HepG2 (cell line): Measurements from ENCODE around the gene FAF1. TPM values are rescaled to one million over a fixed set of nuclear protein-coding genes. Genes with fewer than 3 reads are reported as not detected.

ENCODE experiments used
- FLYWCH1 ChIP-seq: sonication (generic); formaldehyde crosslinking; IDR thresholded peaks from 2 replicates; pipeline ENCODE4 v1.8.1; 2023; ENCODE audit warnings: mild to moderate bottlenecking, missing genetic modification reagents
- HINFP ChIP-seq: sonication (generic); formaldehyde crosslinking; IDR thresholded peaks from 2 replicates; pipeline ENCODE4 v1.4.0; 2020; ENCODE audit warnings: low read depth, mild to moderate bottlenecking, missing genetic modification reagents
- MAF1 ChIP-seq: sonication (generic); formaldehyde crosslinking; IDR thresholded peaks from 2 replicates; pipeline ENCODE4 v1.5.0; 2020; ENCODE audit warnings: missing genetic modification reagents, borderline replicate concordance
- MIER3 ChIP-seq: IDR thresholded peaks from 2 replicates; pipeline ENCODE4 v1.6.1; 2016; ENCODE audit warnings: missing compliant biosample characterization, borderline replicate concordance
- MTA3 ChIP-seq: sonication (generic); formaldehyde crosslinking; IDR thresholded peaks from 2 replicates; pipeline ENCODE4 v1.4.0; 2020; ENCODE audit warnings: missing genetic modification reagents
- PCBP2 ChIP-seq: fragments of 200-400 bp; formaldehyde crosslinking; optimal IDR thresholded peaks from 2 replicates; pipeline ENCODE3; 2018; ENCODE audit warnings: low read length, low read depth; ENCODE audit not compliant: poor library complexity, severe bottlenecking
- RBM39 ChIP-seq: fragments of 200-400 bp; formaldehyde crosslinking; IDR thresholded peaks from one replicate; pipeline ENCODE4 v1.6.1; 2018; ENCODE audit warnings: antibody characterized with exemption, mild to moderate bottlenecking, low read depth, low read length; ENCODE audit not compliant: poor library complexity, severe bottlenecking
- SCMH1 ChIP-seq: sonication (generic); formaldehyde crosslinking; IDR thresholded peaks from 2 replicates; pipeline ENCODE4 v1.9.0; 2021; ENCODE audit warnings: missing genetic modification reagents, mild to moderate bottlenecking, borderline replicate concordance
- SP1 ChIP-seq, 2 experiments: fragments of 450-650 bp in 1 of 2; sonication (generic) in 1 of 2; formaldehyde crosslinking in 1 of 2; IDR thresholded peaks; 2 replicates each; pipeline versions ENCODE4 v1.4.0 to v1.6.1; 2016 to 2020; ENCODE audit warnings: missing genetic modification reagents in 1 of 2
- SUZ12 ChIP-seq: fragments of 150-350 bp; IDR thresholded peaks from 2 replicates; pipeline ENCODE4 v1.6.1; 2014; ENCODE audit warnings: low read depth, low read length
- TSC22D2 ChIP-seq: sonication (generic); formaldehyde crosslinking; IDR thresholded peaks from 2 replicates; pipeline ENCODE4 v1.5.1; 2020; ENCODE audit warnings: missing genetic modification reagents, mild to moderate bottlenecking, borderline replicate concordance
- ZFP1 ChIP-seq: IDR thresholded peaks from 2 replicates; pipeline ENCODE4 v1.6.1; 2016
- ZNF143 ChIP-seq: sonication (generic); formaldehyde crosslinking; IDR thresholded peaks from 2 replicates; pipeline ENCODE4 v1.4.0; 2020; ENCODE audit warnings: missing genetic modification reagents
- ZNF18 ChIP-seq: sonication (generic); formaldehyde crosslinking; IDR thresholded peaks from 2 replicates; pipeline ENCODE4 v1.8.0; 2022; ENCODE audit warnings: mild to moderate bottlenecking, missing genetic modification reagents; ENCODE audit not compliant: insufficient replicate concordance
- ZNF251 ChIP-seq: sonication (generic); formaldehyde crosslinking; IDR thresholded peaks from 2 replicates; pipeline ENCODE4 v1.9.0; 2021; ENCODE audit warnings: mild to moderate bottlenecking, missing genetic modification reagents
- ZNF274 ChIP-seq: sonication (generic); formaldehyde crosslinking; IDR thresholded peaks from 2 replicates; pipeline ENCODE4 v1.5.1; 2020; ENCODE audit warnings: mild to moderate bottlenecking, missing genetic modification reagents
- ZNF430 ChIP-seq: sonication (generic); formaldehyde crosslinking; IDR thresholded peaks from 2 replicates; pipeline ENCODE4 v1.9.0; 2021; ENCODE audit warnings: mild to moderate bottlenecking, missing genetic modification reagents
- ZNF746 ChIP-seq: sonication (generic); formaldehyde crosslinking; IDR thresholded peaks from 2 replicates; pipeline ENCODE4 v1.8.0; 2022; ENCODE audit warnings: mild to moderate bottlenecking, missing genetic modification reagents
- ZNF782 ChIP-seq: sonication (generic); formaldehyde crosslinking; IDR thresholded peaks from 2 replicates; pipeline ENCODE4 v1.4.0; 2020; ENCODE audit warnings: missing genetic modification reagents, mild to moderate bottlenecking, borderline replicate concordance
- polyA plus RNA-seq, 8 experiments: library from polyadenylated mRNA; depleted of rRNA in 3 of 8; stranded (reverse) in 7 of 8; unstranded in 1 of 8; fragments of >200 nt; fragmentation: Illumina TruSeq in 4 of 8; extraction: Trizol in 4 of 8; gene quantifications; 2 replicates each; pipeline versions ENCODE4 v1.2.1 to v1.2.3, GENCODE V29; 2011 to 2016; ENCODE audit warnings: low read depth in 4 of 8, missing spikeins in 1 of 8, mixed read lengths in 1 of 8; ENCODE audit not compliant: insufficient read depth in 1 of 8
- total RNA-seq, 5 experiments: library from RNA; depleted of rRNA; stranded (reverse); fragments of >200 nt; fragmentation: Illumina TruSeq; extraction: Trizol; gene quantifications; 2 replicates each; pipeline ENCODE4 v1.2.3, GENCODE V29; 2016; ENCODE audit warnings: low read depth in 1 of 5
- TF ChIP-seq, protein P1 (sequence below): sonication (generic); formaldehyde crosslinking; IDR thresholded peaks from 2 replicates; pipeline ENCODE4 v1.5.0; 2020; ENCODE audit warnings: missing genetic modification reagents, mild to moderate bottlenecking, borderline replicate concordance
- TF ChIP-seq, protein P2 (sequence below): sonication (generic); formaldehyde crosslinking; IDR thresholded peaks from 2 replicates; pipeline ENCODE4 v1.4.0; 2020; ENCODE audit warnings: low read depth, missing genetic modification reagents

The FAF1 gene
- total and polyA plus RNA-seq, 2 of the 13 experiments (the other 11 are each of a cell fraction or from before 2014, with no cell fraction given): 19.4 to 63.3 TPM

DNA sequence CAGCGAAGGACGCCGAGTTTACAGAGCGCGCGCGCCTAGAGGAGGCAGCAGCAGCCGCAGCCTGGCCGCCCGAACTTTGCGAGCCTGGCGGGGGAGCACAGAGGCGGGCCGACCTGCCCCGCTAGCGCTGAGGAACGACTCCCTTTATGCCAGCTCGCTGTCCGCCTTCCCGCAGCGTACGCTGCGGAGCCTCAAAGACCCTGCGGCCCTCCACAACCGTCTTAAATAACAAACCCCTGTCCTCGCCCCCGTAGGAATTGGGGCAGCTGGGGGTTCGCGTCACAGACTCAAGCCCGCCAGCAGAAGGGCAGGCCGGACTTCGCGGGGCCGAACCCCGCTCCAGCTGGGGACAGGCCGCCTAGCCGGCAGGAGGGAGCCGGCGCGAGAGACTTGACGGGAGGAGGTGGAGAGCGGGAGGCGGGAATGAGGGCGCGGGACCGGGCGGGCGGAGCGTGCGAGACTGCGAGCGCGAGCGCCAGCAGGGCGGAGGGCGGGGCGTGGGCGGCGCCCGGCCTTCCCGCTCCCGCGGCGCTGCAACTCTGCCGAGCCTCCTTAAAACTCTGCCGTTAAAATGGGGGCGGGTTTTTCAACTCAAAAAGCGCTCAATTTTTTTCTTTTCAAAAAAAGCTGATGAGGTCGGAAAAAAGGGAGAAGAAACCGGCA, 8.2 kb upstream of the FAF1 start (continued):
- TF ChIP-seq MAF1 (CRISPR knock-in tag) (no peak), ZNF274 (CRISPR knock-in tag) (no peak; the same call in 1 of the 2 replicates), RBM39 (peak; percentile 55), SUZ12 (no peak), FLYWCH1 (CRISPR knock-in tag) (no peak), MTA3 (0 out of 2 replicates have a peak, but pooled peaks have one; percentile 58), ZFP1 (CRISPR knock-in tag) (0 out of 2 replicates have a peak, but pooled peaks have one; percentile 26), ZNF430 (peak; percentile 74), SP1 (IDR thresholded peaks at IDR 0.05) (no peak), SP1 (CRISPR knock-in tag; IDR thresholded peaks at IDR 0.05) (peak; percentile 24; the same call in 1 of the 2 replicates), ZNF746 (CRISPR knock-in tag) (peak; percentile 79), ZNF143 (CRISPR knock-in tag) (no peak), HINFP (CRISPR knock-in tag) (0 out of 2 replicates have a peak, but pooled peaks have one; percentile 49), PCBP2 (no peak), ZNF18 (peak; percentile 76), MIER3 (CRISPR knock-in tag) (no peak), ZNF782 (CRISPR knock-in tag) (peak; percentile 81; the same call in 1 of the 2 replicates), SCMH1 (CRISPR knock-in tag) (no peak), TSC22D2 (no peak), ZNF251 (CRISPR knock-in tag) (no peak)
- TF ChIP-seq, protein P1, sequence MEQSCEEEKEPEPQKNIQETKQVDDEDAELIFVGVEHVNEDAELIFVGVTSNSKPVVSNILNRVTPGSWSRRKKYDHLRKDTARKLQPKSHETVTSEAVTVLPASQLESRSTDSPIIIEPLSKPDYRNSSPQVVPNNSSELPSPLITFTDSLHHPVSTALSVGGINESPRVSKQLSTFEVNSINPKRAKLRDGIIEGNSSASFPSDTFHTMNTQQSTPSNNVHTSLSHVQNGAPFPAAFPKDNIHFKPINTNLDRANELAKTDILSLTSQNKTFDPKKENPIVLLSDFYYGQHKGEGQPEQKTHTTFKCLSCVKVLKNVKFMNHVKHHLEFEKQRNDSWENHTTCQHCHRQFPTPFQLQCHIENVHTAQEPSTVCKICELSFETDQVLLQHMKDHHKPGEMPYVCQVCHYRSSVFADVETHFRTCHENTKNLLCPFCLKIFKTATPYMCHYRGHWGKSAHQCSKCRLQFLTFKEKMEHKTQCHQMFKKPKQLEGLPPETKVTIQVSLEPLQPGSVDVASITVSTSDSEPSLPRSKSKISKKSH (CRISPR knock-in tag): peak; percentile 91
- TF ChIP-seq, protein P2, sequence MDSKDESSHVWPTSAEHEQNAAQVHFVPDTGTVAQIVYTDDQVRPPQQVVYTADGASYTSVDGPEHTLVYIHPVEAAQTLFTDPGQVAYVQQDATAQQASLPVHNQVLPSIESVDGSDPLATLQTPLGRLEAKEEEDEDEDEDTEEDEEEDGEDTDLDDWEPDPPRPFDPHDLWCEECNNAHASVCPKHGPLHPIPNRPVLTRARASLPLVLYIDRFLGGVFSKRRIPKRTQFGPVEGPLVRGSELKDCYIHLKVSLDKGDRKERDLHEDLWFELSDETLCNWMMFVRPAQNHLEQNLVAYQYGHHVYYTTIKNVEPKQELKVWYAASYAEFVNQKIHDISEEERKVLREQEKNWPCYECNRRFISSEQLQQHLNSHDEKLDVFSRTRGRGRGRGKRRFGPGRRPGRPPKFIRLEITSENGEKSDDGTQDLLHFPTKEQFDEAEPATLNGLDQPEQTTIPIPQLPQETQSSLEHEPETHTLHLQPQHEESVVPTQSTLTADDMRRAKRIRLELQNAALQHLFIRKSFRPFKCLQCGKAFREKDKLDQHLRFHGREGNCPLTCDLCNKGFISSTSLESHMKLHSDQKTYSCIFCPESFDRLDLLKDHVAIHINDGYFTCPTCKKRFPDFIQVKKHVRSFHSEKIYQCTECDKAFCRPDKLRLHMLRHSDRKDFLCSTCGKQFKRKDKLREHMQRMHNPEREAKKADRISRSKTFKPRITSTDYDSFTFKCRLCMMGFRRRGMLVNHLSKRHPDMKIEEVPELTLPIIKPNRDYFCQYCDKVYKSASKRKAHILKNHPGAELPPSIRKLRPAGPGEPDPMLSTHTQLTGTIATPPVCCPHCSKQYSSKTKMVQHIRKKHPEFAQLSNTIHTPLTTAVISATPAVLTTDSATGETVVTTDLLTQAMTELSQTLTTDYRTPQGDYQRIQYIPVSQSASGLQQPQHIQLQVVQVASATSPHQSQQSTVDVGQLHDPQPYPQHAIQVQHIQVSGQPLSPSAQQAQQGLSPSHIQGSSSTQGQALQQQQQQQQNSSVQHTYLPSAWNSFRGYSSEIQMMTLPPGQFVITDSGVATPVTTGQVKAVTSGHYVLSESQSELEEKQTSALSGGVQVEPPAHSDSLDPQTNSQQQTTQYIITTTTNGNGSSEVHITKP: peak; percentile 91
